ENCODE data around the gene INPP5E. TPM values are rescaled to one million over a fixed set of nuclear protein-coding genes. Genes with fewer than 3 reads are reported as not detected.

The INPP5E gene
- total and polyA plus RNA-seq, 2 experiments from 2014 or later = 5.8 to 13.4 TPM

GRCh38 chr9:136380381-136380780 is 59.3 kb downstream of the INPP5E start (continued):
- no peak for TF ChIP-seq ZNF114 (CRISPR knock-in tag; IDR thresholded peaks at IDR 0.05)
- TF ChIP-seq REST (IDR thresholded peaks at IDR 0.05; ENCODE audit: unreplicated experiment) = no peak
- no peak for TF ChIP-seq NANOG (IDR thresholded peaks at IDR 0.05; ENCODE audit: borderline replicate concordance)
- TF ChIP-seq, protein P1, sequence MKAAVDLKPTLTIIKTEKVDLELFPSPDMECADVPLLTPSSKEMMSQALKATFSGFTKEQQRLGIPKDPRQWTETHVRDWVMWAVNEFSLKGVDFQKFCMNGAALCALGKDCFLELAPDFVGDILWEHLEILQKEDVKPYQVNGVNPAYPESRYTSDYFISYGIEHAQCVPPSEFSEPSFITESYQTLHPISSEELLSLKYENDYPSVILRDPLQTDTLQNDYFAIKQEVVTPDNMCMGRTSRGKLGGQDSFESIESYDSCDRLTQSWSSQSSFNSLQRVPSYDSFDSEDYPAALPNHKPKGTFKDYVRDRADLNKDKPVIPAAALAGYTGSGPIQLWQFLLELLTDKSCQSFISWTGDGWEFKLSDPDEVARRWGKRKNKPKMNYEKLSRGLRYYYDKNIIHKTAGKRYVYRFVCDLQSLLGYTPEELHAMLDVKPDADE (IDR thresholded peaks at IDR 0.05) = no peak
- no peak for TF ChIP-seq EZH2phosphoT487 (IDR thresholded peaks at IDR 0.05; ENCODE audit: unreplicated experiment)

DNA sequence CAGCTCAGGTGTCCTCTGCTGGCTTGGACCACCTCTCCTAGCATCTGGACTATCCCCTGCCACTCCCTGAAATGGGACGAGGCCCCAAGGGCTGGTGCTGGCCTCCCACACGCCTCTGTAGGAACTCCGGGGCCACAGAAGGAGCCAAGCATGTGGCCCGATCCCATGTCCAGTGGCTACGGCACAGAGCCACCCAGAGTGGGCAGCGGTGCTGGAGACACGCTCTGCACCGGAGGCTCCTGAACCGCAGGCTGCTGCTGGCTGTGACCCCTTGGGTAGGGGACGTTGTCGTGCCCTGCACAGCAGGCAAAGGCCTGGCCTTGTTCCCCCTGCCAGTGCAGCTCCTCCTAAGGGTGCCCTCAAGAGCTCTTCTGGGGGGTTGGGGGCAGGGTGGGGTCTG is 59.8 kb downstream of the INPP5E start:
- ATAC-seq = no peak
- H3K27ac ChIP-seq (ENCODE audit: low read depth) = no peak overlapping the region
- H3K4me3 Mint-ChIP-seq = no peak overlapping the region
- TF ChIP-seq ZNF331 (CRISPR knock-in tag; IDR thresholded peaks at IDR 0.05; ENCODE audit: low read depth) = no peak
- TF ChIP-seq, protein P1 (IDR thresholded peaks at IDR 0.05) = no peak
- TF ChIP-seq STAT1 (IDR thresholded peaks at IDR 0.05; ENCODE audit: unreplicated experiment) = no peak
- TF ChIP-seq ZNF462 (CRISPR knock-in tag; IDR thresholded peaks at IDR 0.05) = no peak
- TF ChIP-seq POLR2AphosphoS5 (IDR thresholded peaks at IDR 0.05; ENCODE audit: low read depth) = no peak
- TF ChIP-seq, protein P2, sequence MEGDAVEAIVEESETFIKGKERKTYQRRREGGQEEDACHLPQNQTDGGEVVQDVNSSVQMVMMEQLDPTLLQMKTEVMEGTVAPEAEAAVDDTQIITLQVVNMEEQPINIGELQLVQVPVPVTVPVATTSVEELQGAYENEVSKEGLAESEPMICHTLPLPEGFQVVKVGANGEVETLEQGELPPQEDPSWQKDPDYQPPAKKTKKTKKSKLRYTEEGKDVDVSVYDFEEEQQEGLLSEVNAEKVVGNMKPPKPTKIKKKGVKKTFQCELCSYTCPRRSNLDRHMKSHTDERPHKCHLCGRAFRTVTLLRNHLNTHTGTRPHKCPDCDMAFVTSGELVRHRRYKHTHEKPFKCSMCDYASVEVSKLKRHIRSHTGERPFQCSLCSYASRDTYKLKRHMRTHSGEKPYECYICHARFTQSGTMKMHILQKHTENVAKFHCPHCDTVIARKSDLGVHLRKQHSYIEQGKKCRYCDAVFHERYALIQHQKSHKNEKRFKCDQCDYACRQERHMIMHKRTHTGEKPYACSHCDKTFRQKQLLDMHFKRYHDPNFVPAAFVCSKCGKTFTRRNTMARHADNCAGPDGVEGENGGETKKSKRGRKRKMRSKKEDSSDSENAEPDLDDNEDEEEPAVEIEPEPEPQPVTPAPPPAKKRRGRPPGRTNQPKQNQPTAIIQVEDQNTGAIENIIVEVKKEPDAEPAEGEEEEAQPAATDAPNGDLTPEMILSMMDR (conservative IDR thresholded peaks at IDR 0.05; ENCODE audit: low read depth in 2 of 2) = no peak
- no peak for TF ChIP-seq NANOG (IDR thresholded peaks at IDR 0.05; ENCODE audit: borderline replicate concordance)
- no peak for TF ChIP-seq EZH2 (IDR thresholded peaks at IDR 0.05; ENCODE audit: low read depth, unreplicated experiment)
- TF ChIP-seq CREB1 (CRISPR knock-in tag; IDR thresholded peaks at IDR 0.05; ENCODE audit: low read depth) = no peak

More for the DNA sequence above, 59.8 kb downstream of the INPP5E start:
- 0 out of 2 replicates have a peak, but pooled peaks cover under 1% of the 10 kb centered on the region for H3F3A ChIP-seq (replicated peaks; ENCODE audit: low read depth)
- H3K4me1 Mint-ChIP-seq = no peaks in the 10 kb centered on the region
- H3K9me3 Mint-ChIP-seq = no peaks in the 10 kb centered on the region
- peaks cover 1% of the 10 kb centered on the region for H3K27me3 Mint-ChIP-seq (ENCODE audit: insufficient read depth, low read depth, poor library complexity)
- H3K4me1 ChIP-seq (ENCODE audit: insufficient read depth) = no peaks in the 10 kb centered on the region
- H3K27ac Mint-ChIP-seq = no peak overlapping the region
- no peak overlapping the region for H3K4me2 ChIP-seq
- DNase-seq (ENCODE audit: low spot score) = no peak
- H3K36me3 Mint-ChIP-seq (ENCODE audit: low read depth) = peaks cover 27% of the 10 kb centered on the region
- H3K79me2 ChIP-seq (replicated peaks; ENCODE audit: insufficient read depth) = no peaks in the 10 kb centered on the region
- H4K20me1 ChIP-seq (replicated peaks; ENCODE audit: insufficient read depth) = peaks cover 4% of the 10 kb centered on the region; the same call in 1 of the 2 replicates
- no peaks in the 10 kb centered on the region for H3K27me3 ChIP-seq (ENCODE audit: insufficient read depth)
- peaks cover 5% of the 10 kb centered on the region; the same call in 1 of the 2 replicates for H3K36me3 ChIP-seq (ENCODE audit: insufficient read depth)
- H3K4me3 ChIP-seq = no peak overlapping the region
- no peak overlapping the region for H2AFZ ChIP-seq
- H3K9me2 ChIP-seq (ENCODE audit: insufficient read depth) = no peaks in the 10 kb centered on the region
